Measurements from ENCODE around the gene PTGES3. TPM values are rescaled to one million over a fixed set of nuclear protein-coding genes. Genes with fewer than 3 reads are reported as not detected.

The PTGES3 gene
- total and polyA plus RNA-seq, 2 of the 8 experiments (the other 6 are each of a cell fraction or from before 2014, with no cell fraction given): 111 to 464 TPM

DNA sequence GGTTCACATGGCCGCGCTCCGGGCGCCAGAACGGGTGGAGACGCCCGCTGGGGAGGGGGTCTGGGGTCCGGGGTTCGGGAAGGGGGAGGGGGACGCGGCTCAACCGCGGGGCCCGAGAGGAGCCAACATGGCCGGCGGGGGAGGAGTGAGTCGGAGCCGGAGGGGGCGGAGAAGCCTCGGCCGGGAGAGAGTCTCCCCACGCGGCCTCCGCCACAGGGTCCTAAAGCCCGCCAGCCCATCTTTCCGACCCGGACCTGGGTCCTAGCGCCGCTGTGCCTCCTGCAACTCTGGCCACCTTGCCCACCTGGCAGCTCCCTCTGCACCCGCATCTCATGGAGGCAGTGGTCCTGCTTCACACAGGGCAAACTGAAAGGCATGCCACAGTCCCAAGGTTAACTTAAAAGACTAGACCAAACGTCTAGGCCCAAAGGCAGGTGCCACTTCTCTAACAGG, 57.9 kb downstream of the PTGES3 start, which contains the start of gene BAZ2A (continued):
- TF ChIP-seq RBBP5 (IDR thresholded peaks at IDR 0.05; ENCODE audit: borderline replicate concordance, low read depth, low read length): no peak; the same call in 1 of the 2 replicates
- TF ChIP-seq TAF1 (IDR thresholded peaks at IDR 0.05; ENCODE audit: low read depth, low read length): peak; percentile 48; the same call in 1 of the 2 replicates
